Activated CD4-positive, CD25-positive, alpha-beta regulatory T cell treated with anti-CD3 and anti-CD28 coated beads, Interleukin-2, amount 50 U/mL, for 24 hours (primary cell): ENCODE data around the gene CHD2.
"Not testable (repeated sequence)": the region's sequence is repeated elsewhere in the genome, so short reads cannot be mapped to it uniquely, and the experiment has no call there.

Experiments used
- ATAC-seq, 2 donors: fragments of 150-1000 bp; cut with Tn5 transposase; one replicate each; pipeline ENCODE4 v1.10.0; 2021; ENCODE audit warnings: mild to moderate bottlenecking in 1 of 2, moderate library complexity in 1 of 2

The CHD2 gene

GRCh38 chr15:92899948-92900730 lies at the start of gene CHD2:
TSS of gene CHD2 (plus strand) at chr15:92900324. CDS start at chr15:92901238, 914 bp downstream.
- peak; percentile 65 to 69 for ATAC-seq

GRCh38 chr15:92853222-92853621 lies 46.9 kb upstream of the CHD2 start:
- ATAC-seq = no peak

GRCh38 chr15:92861742-92862141 lies 38.4 kb upstream of the CHD2 start:
- ATAC-seq = no peak

GRCh38 chr15:92864127-92864814 lies 35.9 kb upstream of the CHD2 start:
- ATAC-seq = no peak

GRCh38 chr15:92869263-92869940 lies 30.7 kb upstream of the CHD2 start:
- ATAC-seq = no peak

- no peak for ATAC-seq
These were observed 30.0 kb upstream of the CHD2 start for GRCh38 chr15:92870010-92870591.

GRCh38 chr15:92872967-92873366 lies 27.2 kb upstream of the CHD2 start:
- ATAC-seq = not testable (repeated sequence)

- no peak for ATAC-seq
These were observed 23.1 kb upstream of the CHD2 start for GRCh38 chr15:92877000-92877399.

GRCh38 chr15:92877416-92877815 lies 22.7 kb upstream of the CHD2 start:
- ATAC-seq = no peak

- ATAC-seq = no peak
These were observed 21.5 kb upstream of the CHD2 start for GRCh38 chr15:92878593-92879053.

GRCh38 chr15:92879949-92880725 lies 20.0 kb upstream of the CHD2 start:
- no peak for ATAC-seq

- no peak for ATAC-seq
These were observed 19.3 kb upstream of the CHD2 start for GRCh38 chr15:92880796-92881195.

- no peak for ATAC-seq
These were observed 18.8 kb upstream of the CHD2 start for GRCh38 chr15:92881211-92881754.

GRCh38 chr15:92881802-92882696 lies 18.1 kb upstream of the CHD2 start:
- peak; percentile 93 to 95 for ATAC-seq

GRCh38 chr15:92882697-92883162 lies 17.4 kb upstream of the CHD2 start:
- ATAC-seq = peak; percentile 79 to 82

- ATAC-seq = peak in 1 of 2 donors; percentile 7
These were observed 16.8 kb upstream of the CHD2 start for GRCh38 chr15:92883163-92883875.

GRCh38 chr15:92883876-92884435 lies 16.2 kb upstream of the CHD2 start:
- ATAC-seq = no peak

GRCh38 chr15:92884436-92885223 lies 15.5 kb upstream of the CHD2 start:
- ATAC-seq = no peak
